SK-N-SH (cell line): ENCODE measurements around the gene COX5A. TPM values are rescaled to one million over a fixed set of nuclear protein-coding genes. Genes with fewer than 3 reads are reported as not detected.
A peak's percentile ranks its signal among the peaks of the same experiment; 100 is the strongest.
"Not testable (repeated sequence)": the region's sequence is repeated elsewhere in the genome, so short reads cannot be mapped to it uniquely, and the experiment has no call there.

Experiments used
- CTCF ChIA-PET: fragments of 300-600, 350-600 bp; formaldehyde crosslinking; extraction: SDS; loops from one replicate; lab custom pipeline; 2021; lab: Yijun Ruan, JAX
- POLR2A ChIA-PET: fragments of 350-600 bp; sonication (Branson Sonifier 250); formaldehyde crosslinking; extraction: SDS; loops from one replicate; lab custom pipeline; 2020; ENCODE audit warnings: antibody characterized with exemption, inconsistent platforms; lab: Yijun Ruan, JAX
- DNase-seq: peaks from one replicate; pipeline ENCODE4 v3.0.0; 2012
- H2AFZ ChIP-seq: fragments of 200-600 bp; sonication (generic); 2 replicates; pipeline ENCODE4 v1.8.1; 2016; ENCODE audit warnings: antibody characterized with exemption, mild to moderate bottlenecking, low read depth
- H3F3A ChIP-seq: fragments of 200-600 bp; sonication (generic); replicated peaks from 2 replicates; pipeline ENCODE3; 2016; ENCODE audit warnings: antibody characterized with exemption, mild to moderate bottlenecking; ENCODE audit not compliant: insufficient read depth
- H3K27ac ChIP-seq, 2 experiments: fragments of 200-500 bp in 1 of 2; fragments of 200-600 bp in 1 of 2; sonication (Bioruptor generic) in 1 of 2; sonication (generic), shearing (Covaris generic) in 1 of 2; 2 replicates each; pipeline versions ENCODE4 v1.5.1 to v1.6.1; 2014 to 2016; ENCODE audit warnings: low read depth in 2 of 2, inconsistent platforms in 1 of 2, low read length in 1 of 2, mild to moderate bottlenecking in 1 of 2, mixed read lengths in 1 of 2
- H3K27me3 ChIP-seq: fragments of 200-600 bp; sonication (generic), shearing (Covaris generic); 2 replicates; pipeline ENCODE4 v1.6.1; 2016; ENCODE audit warnings: mixed run types; ENCODE audit not compliant: insufficient read depth
- H3K36me3 ChIP-seq, 2 experiments: fragments of 200-500 bp in 1 of 2; fragments of 200-600 bp in 1 of 2; sonication (Bioruptor generic) in 1 of 2; sonication (generic) in 1 of 2; replicated peaks in 1 of 2; 2 replicates each; pipeline versions ENCODE3 to v1.5.1; 2014 to 2016; ENCODE audit warnings: low read length in 1 of 2, mild to moderate bottlenecking in 1 of 2; ENCODE audit not compliant: insufficient read depth in 2 of 2, control insufficient read depth in 1 of 2
- H3K4me1 ChIP-seq, 2 experiments: fragments of 200-500 bp in 1 of 2; fragments of 200-600 bp in 1 of 2; sonication (Bioruptor generic) in 1 of 2; sonication (generic), shearing (Covaris generic) in 1 of 2; 2 replicates each; pipeline versions ENCODE4 v1.5.1 to v1.6.1; 2014 to 2016; ENCODE audit warnings: low read depth in 1 of 2, low read length in 1 of 2, mixed run types in 1 of 2; ENCODE audit not compliant: insufficient read depth in 2 of 2, control insufficient read depth in 1 of 2
- H3K4me2 ChIP-seq: fragments of 200-600 bp; sonication (generic), shearing (Covaris generic); 2 replicates; pipeline ENCODE4 v1.6.1; 2017; ENCODE audit warnings: mixed run types
- H3K4me3 ChIP-seq, 2 experiments: fragments of 200-500 bp in 1 of 2; fragments of 200-600 bp in 1 of 2; sonication (Bioruptor generic) in 1 of 2; sonication (generic), shearing (Covaris generic) in 1 of 2; 2 replicates each; pipeline versions ENCODE4 v1.5.1 to v1.8.1; 2014 to 2016; ENCODE audit warnings: low read depth in 2 of 2, inconsistent platforms in 1 of 2, low read length in 1 of 2, mild to moderate bottlenecking in 1 of 2, mixed read lengths in 1 of 2, moderate library complexity in 1 of 2
- H3K79me2 ChIP-seq: fragments of 200-600 bp; sonication (generic); 2 replicates; pipeline ENCODE4 v1.8.1; 2017; ENCODE audit warnings: mild to moderate bottlenecking; ENCODE audit not compliant: insufficient read depth
- H3K9ac ChIP-seq: fragments of 200-600 bp; sonication (generic); 2 replicates; pipeline ENCODE4 v1.6.1; 2017; ENCODE audit warnings: mixed run types
- H3K9me2 ChIP-seq: fragments of 200-600 bp; sonication (generic); 2 replicates; pipeline ENCODE4 v1.6.1; 2017; ENCODE audit warnings: mixed run types
- H3K9me3 ChIP-seq: fragments of 200-600 bp; sonication (generic); 2 replicates; pipeline ENCODE4 v1.6.1; 2017; ENCODE audit warnings: mixed run types, mild to moderate bottlenecking, moderate library complexity
- H4K20me1 ChIP-seq: fragments of 200-600 bp; sonication (generic); 2 replicates; pipeline ENCODE4 v1.6.1; 2017; ENCODE audit warnings: mild to moderate bottlenecking, mixed run types; ENCODE audit not compliant: insufficient read depth
- EZH2phosphoT487 ChIP-seq: fragments of 200-600 bp; sonication (generic); IDR thresholded peaks from 2 replicates; pipeline ENCODE4 v1.6.1; 2017; ENCODE audit warnings: low read depth, mixed run types, mild to moderate bottlenecking, antibody characterized with exemption, moderate library complexity, borderline replicate concordance
- FOXM1 ChIP-seq: IDR thresholded peaks from 2 replicates; pipeline ENCODE4 v1.4.0; 2012; ENCODE audit warnings: low read depth, mild to moderate bottlenecking
- GATA2 ChIP-seq: sonication (generic); formaldehyde crosslinking; IDR thresholded peaks from 2 replicates; pipeline ENCODE4 v1.5.0; 2020; ENCODE audit warnings: mild to moderate bottlenecking, missing genetic modification reagents
- JUND ChIP-seq: IDR thresholded peaks from 2 replicates; pipeline ENCODE4 v1.4.0; 2012
- MXI1 ChIP-seq: IDR thresholded peaks from 2 replicates; pipeline ENCODE4 v1.6.1; 2012; ENCODE audit warnings: mild to moderate bottlenecking, low read depth, low read length, improper control_type of control experiment
- NRF1 ChIP-seq: IDR thresholded peaks from 2 replicates; pipeline ENCODE4 v1.6.1; 2012; ENCODE audit warnings: low read depth, mild to moderate bottlenecking, low read length
- RAD21 ChIP-seq: IDR thresholded peaks from 2 replicates; pipeline ENCODE4 v1.6.1; 2012; ENCODE audit warnings: mild to moderate bottlenecking, low read length
- RCOR1 ChIP-seq: fragments of 150-350 bp; IDR thresholded peaks from 2 replicates; pipeline ENCODE4 v1.6.1; 2017; ENCODE audit warnings: antibody characterized with exemption, low read length
- SIN3A ChIP-seq: IDR thresholded peaks from 2 replicates; pipeline ENCODE4 v1.6.1; 2012; ENCODE audit warnings: low read depth, mild to moderate bottlenecking, low read length, moderate library complexity, borderline replicate concordance
- SMC3 ChIP-seq: IDR thresholded peaks from 2 replicates; pipeline ENCODE4 v1.6.1; 2012; ENCODE audit warnings: low read depth, low read length, improper control_type of control experiment
- TCF12 ChIP-seq: IDR thresholded peaks from 2 replicates; pipeline ENCODE4 v1.4.0; 2012
- WGBS: methylation state at CpG from one replicate; pipeline ENCODE4 v1.1.6; 2017; ENCODE audit warnings: low lambda C conversion rate; 5-methylcytosine and 5-hydroxymethylcytosine counted together
- polyA plus RNA-seq, 3 experiments: library from polyadenylated mRNA; depleted of rRNA; stranded (reverse); fragments of >200 nt; gene quantifications; 2 replicates each; pipeline ENCODE4 v1.2.3, GENCODE V29; 2012
- TF ChIP-seq, protein P1 (sequence below): IDR thresholded peaks from 2 replicates; pipeline ENCODE4 v1.4.0; 2012; ENCODE audit warnings: low read depth
- TF ChIP-seq, protein P2 (sequence below): IDR thresholded peaks from 2 replicates; pipeline ENCODE4 v1.4.0; 2012; ENCODE audit warnings: low read depth, borderline replicate concordance
- TF ChIP-seq, protein P3 (sequence below): IDR thresholded peaks from 2 replicates; pipeline ENCODE4 v1.4.0; 2012; ENCODE audit warnings: low read depth, borderline replicate concordance

Gene COX5A
- polyA plus RNA-seq, 1 of the 3 experiments (the other 2 are of a cell fraction) = 158 TPM

GRCh38 chr15:74937272-74937589 lies 642 bp downstream of the COX5A start:
- H3K9me2 ChIP-seq = no peaks in the 10 kb centered on the region
- no peaks in the 10 kb centered on the region for H3K9me3 ChIP-seq
- H3K27ac ChIP-seq = peak overlapping the region; percentile 86 to 89
- POLR2A ChIA-PET = interaction anchor here (0.7 to 1.2 kb wide), 6 partner anchors 13 to 58 kb away, joined by 3 to 7 read pairs (median 5); partner anchors contain the start of genes MPI and SCAMP5
- peaks cover 6% of the 10 kb centered on the region; the same call in 1 of the 2 replicates for H4K20me1 ChIP-seq
- H3K27me3 ChIP-seq = no peaks in the 10 kb centered on the region
- 0 out of 4 replicates have a peak, but pooled peaks cover 0 to 6% of the 10 kb centered on the region in 2 experiments for H3K4me1 ChIP-seq
- 3% methylated on average over 18 of the region's 18 CpGs for WGBS
- TF ChIP-seq, protein P1, sequence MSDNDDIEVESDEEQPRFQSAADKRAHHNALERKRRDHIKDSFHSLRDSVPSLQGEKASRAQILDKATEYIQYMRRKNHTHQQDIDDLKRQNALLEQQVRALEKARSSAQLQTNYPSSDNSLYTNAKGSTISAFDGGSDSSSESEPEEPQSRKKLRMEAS = no peak
- TF ChIP-seq SMC3 (no peak), MXI1 (no peak; the same call in 1 of the 2 replicates), JUND (no peak), RAD21 (no peak), GATA2 (CRISPR knock-in tag) (no peak), NRF1 (no peak), EZH2phosphoT487 (no peak), FOXM1 (no peak), RCOR1 (no peak), TCF12 (no peak), SIN3A (no peak)
- TF ChIP-seq, protein P2, sequence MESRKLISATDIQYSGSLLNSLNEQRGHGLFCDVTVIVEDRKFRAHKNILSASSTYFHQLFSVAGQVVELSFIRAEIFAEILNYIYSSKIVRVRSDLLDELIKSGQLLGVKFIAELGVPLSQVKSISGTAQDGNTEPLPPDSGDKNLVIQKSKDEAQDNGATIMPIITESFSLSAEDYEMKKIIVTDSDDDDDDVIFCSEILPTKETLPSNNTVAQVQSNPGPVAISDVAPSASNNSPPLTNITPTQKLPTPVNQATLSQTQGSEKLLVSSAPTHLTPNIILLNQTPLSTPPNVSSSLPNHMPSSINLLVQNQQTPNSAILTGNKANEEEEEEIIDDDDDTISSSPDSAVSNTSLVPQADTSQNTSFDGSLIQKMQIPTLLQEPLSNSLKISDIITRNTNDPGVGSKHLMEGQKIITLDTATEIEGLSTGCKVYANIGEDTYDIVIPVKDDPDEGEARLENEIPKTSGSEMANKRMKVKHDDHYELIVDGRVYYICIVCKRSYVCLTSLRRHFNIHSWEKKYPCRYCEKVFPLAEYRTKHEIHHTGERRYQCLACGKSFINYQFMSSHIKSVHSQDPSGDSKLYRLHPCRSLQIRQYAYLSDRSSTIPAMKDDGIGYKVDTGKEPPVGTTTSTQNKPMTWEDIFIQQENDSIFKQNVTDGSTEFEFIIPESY = no peak
- TF ChIP-seq, protein P3, sequence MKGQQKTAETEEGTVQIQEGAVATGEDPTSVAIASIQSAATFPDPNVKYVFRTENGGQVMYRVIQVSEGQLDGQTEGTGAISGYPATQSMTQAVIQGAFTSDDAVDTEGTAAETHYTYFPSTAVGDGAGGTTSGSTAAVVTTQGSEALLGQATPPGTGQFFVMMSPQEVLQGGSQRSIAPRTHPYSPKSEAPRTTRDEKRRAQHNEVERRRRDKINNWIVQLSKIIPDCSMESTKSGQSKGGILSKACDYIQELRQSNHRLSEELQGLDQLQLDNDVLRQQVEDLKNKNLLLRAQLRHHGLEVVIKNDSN = no peak
- H3K4me3 ChIP-seq = peak overlapping the region; percentile 72 to 90
- H3K9ac ChIP-seq = peak overlapping the region; percentile 93
- H3K36me3 ChIP-seq = peaks cover 0 to 7% of the 10 kb centered on the region in 2 experiments
- H3K4me2 ChIP-seq = peak overlapping the region; percentile 94
- H2AFZ ChIP-seq = peak overlapping the region; percentile 97; the same call in 1 of the 2 replicates
- H3F3A ChIP-seq = peaks cover 10% of the 10 kb centered on the region
- CTCF ChIA-PET = interaction anchor here (1.2 to 1.4 kb wide), 5 partner anchors 13 to 168 kb away, joined by 3 to 10 read pairs (median 7); partner anchors contain the start of gene RPP25
- DNase-seq = no peak
- peaks cover 55% of the 10 kb centered on the region for H3K79me2 ChIP-seq

DNA sequence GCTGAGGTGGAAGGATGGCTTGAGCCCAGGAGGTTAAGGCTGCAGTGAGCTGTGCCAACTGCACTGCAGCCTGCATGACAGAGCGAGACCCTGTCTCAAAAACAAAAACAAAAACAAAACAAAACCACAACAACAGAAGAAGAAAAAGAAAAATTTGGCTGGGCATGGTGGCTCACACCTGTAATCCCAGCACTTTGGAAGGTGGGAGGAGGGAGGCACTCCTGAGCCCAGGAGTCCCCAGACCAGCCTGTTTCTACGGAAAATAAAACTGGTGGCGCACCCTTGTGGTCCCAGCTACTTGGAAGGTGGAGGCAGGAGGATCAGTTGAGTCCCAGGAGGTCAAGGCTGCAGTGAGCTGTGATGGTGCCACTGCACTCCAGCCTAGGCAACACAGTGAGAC lies 2.7 kb downstream of the COX5A start:
- H4K20me1 ChIP-seq, H3F3A ChIP-seq, H3K4me1 ChIP-seq, H3K4me2 ChIP-seq, H3K27ac ChIP-seq, H3K4me3 ChIP-seq, H3K27me3 ChIP-seq, H3K9ac ChIP-seq, POLR2A ChIA-PET, DNase-seq, H3K9me3 ChIP-seq, H3K9me2 ChIP-seq, H2AFZ ChIP-seq: not testable (repeated sequence)
- H3K36me3 ChIP-seq = peaks cover 0 to 19% of the 10 kb centered on the region in 2 experiments
- CTCF ChIA-PET = interaction anchor here (0.9 to 2.4 kb wide), 7 partner anchors 10 to 166 kb away, joined by 3 to 10 read pairs (median 4); no protein-coding TSS in a partner anchor
- 89% methylated on average over 3 of the region's 3 CpGs for WGBS
- peaks cover 74% of the 10 kb centered on the region for H3K79me2 ChIP-seq
